Prostate gland (tissue), 2 donors: ENCODE results near the gene FERMT3. TPM values are rescaled to one million over a fixed set of nuclear protein-coding genes. Genes with fewer than 3 reads are reported as not detected.

Experiments
- DNase-seq: peaks from one replicate; pipeline ENCODE4 v3.0.0-alpha.2; 2019; ENCODE audit warnings: low spot score
- H3K27ac ChIP-seq, 2 donors: fragments of 200-600 bp; sonication (generic); 2 replicates each; pipeline ENCODE4 v1.5.1; 2017 to 2019
- H3K27me3 ChIP-seq: fragments of 200-600 bp; sonication (generic); replicated peaks from 2 replicates; pipeline ENCODE4 v1.5.1; 2019; ENCODE audit not compliant: insufficient read depth
- H3K36me3 ChIP-seq, 2 donors: fragments of 200-600 bp; sonication (generic); 1 replicate in 1 of 2; 2 replicates in 1 of 2; pipeline versions ENCODE4 v1.5.1 to v1.8.1; 2017 to 2019
- H3K4me1 ChIP-seq: fragments of 200-600 bp; sonication (generic); replicated peaks from 2 replicates; pipeline ENCODE4 v1.5.1; 2019
- H3K4me3 ChIP-seq, 2 donors: fragments of 200-600 bp; sonication (generic); 2 replicates each; pipeline ENCODE4 v1.5.1; 2017 to 2019
- H3K9me3 ChIP-seq: fragments of 200-600 bp; sonication (generic); 2 replicates; pipeline ENCODE4 v1.5.1; 2017
- POLR2A ChIP-seq: fragments of 450-650 bp; IDR thresholded peaks from one replicate; pipeline ENCODE4 v1.6.1; 2016; ENCODE audit warnings: antibody characterized with exemption, mild to moderate bottlenecking
- POLR2AphosphoS5 ChIP-seq: sonication (generic); formaldehyde crosslinking; IDR thresholded peaks from one replicate; pipeline ENCODE4 v1.6.1; 2017; ENCODE audit warnings: antibody characterized with exemption
- WGBS: methylation state at CpG from one replicate; pipeline ENCODE4 v1.1.5; 2018; 5-methylcytosine and 5-hydroxymethylcytosine counted together
- intact Hi-C: fragments of 100-400 bp; cut with DNase I; formaldehyde crosslinking; loops from one replicate; pipeline ENCODE4 v1.14.2; 2022
- total RNA-seq, 2 donors: library from RNA; depleted of rRNA; stranded (reverse); fragments of >200 nt; gene quantifications; one replicate each; pipeline ENCODE4 v1.1.0, GENCODE V29; 2016
- TF ChIP-seq, protein P1 (sequence below), 4 experiments: fragments of 200-600 bp in 2 of 4; fragments of 450-650 bp in 2 of 4; sonication (generic) in 2 of 4; IDR thresholded peaks; 1 replicate in 3 of 4; 2 replicates in 1 of 4; pipeline ENCODE4 v1.5.1; 2016 to 2019; ENCODE audit warnings: antibody characterized with exemption in 4 of 4, mild to moderate bottlenecking in 2 of 4, moderate library complexity in 2 of 4

The FERMT3 gene
- total RNA-seq, 2 donors from 2014 or later = 5.3 to 12.8 TPM

DNA sequence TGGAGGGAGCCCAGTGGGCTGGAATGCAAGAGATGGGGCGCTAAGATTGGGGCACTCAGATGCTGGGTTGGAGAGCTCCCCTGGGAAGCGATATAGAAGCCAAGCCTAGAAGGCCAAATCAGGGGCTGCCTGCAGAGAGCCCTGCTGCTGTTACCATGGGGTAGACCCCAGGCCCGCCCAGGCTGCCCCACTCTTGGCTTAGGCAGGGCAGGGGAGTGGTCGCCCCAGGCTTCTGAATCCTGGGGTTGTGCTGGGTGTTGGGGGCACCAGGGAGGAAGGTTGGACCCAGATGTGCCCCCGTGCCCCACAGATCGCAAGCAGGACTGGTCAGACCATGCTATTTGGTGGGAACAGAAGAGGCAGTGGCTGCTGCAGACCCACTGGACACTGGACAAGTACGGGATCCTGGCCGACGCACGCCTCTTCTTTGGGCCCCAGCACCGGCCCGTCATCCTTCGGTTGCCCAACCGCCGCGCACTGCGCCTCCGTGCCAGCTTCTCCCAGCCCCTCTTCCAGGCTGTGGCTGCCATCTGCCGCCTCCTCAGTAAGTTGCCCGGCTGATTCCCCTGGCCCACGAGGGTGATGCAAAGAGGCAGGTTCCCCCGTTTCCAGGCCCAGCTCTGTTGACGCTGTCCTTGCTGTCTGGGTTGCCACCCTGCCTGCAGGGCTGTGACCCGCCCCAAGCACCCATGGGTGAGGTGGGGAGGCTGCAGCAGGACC is 3.9 kb downstream of the FERMT3 start:
- Histone ChIP-seq H3K36me3 (peaks cover 0 to 5% of the 10 kb centered on the region in 2 donors), H3K27me3 (no peaks in the 10 kb centered on the region), H3K4me3 (no peak overlapping the region), H3K27ac (no peak overlapping the region), H3K4me1 (no peaks in the 10 kb centered on the region), H3K9me3 (no peaks in the 10 kb centered on the region)
- 92% methylated on average over 24 of the region's 24 CpGs for WGBS
- TF ChIP-seq POLR2AphosphoS5 (no peak), POLR2A (no peak)
- TF ChIP-seq, protein P1, sequence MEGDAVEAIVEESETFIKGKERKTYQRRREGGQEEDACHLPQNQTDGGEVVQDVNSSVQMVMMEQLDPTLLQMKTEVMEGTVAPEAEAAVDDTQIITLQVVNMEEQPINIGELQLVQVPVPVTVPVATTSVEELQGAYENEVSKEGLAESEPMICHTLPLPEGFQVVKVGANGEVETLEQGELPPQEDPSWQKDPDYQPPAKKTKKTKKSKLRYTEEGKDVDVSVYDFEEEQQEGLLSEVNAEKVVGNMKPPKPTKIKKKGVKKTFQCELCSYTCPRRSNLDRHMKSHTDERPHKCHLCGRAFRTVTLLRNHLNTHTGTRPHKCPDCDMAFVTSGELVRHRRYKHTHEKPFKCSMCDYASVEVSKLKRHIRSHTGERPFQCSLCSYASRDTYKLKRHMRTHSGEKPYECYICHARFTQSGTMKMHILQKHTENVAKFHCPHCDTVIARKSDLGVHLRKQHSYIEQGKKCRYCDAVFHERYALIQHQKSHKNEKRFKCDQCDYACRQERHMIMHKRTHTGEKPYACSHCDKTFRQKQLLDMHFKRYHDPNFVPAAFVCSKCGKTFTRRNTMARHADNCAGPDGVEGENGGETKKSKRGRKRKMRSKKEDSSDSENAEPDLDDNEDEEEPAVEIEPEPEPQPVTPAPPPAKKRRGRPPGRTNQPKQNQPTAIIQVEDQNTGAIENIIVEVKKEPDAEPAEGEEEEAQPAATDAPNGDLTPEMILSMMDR (IDR thresholded peaks at IDR 0.05) = no peak
- no peak for DNase-seq
- intact Hi-C loops = no loop called here

DNA sequence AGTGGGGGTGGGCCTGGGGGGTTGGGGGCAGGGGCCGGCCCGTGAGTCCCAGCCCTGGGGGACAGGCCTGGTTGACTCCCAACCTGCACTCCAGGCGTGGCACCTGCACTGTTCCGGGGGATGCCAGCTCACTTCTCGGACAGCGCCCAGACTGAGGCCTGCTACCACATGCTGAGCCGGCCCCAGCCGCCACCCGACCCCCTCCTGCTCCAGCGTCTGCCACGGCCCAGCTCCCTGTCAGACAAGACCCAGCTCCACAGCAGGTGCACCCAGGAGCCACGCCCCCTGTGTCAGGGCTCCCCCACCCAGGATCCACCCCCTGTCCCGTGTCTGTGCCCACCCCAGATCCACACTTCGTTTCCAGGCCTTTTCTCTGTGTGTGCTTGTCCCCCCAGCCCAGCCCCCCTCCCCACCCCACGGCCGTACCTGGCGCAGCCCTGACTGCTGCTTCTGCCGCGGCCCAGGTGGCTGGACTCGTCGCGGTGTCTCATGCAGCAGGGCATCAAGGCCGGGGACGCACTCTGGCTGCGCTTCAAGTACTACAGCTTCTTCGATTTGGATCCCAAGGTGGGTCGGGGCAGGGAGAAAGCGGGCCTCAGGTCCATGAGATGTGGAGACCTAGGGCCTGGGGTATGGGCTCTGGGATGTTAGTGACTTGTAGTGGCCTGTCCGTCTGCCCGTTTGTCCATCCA is 4.8 kb downstream of the FERMT3 start:
- intact Hi-C loops = no loop called here
- Histone ChIP-seq H3K4me3 (no peak overlapping the region), H3K4me1 (no peaks in the 10 kb centered on the region), H3K9me3 (no peaks in the 10 kb centered on the region), H3K27ac (no peak overlapping the region), H3K36me3 (peaks cover 0 to 5% of the 10 kb centered on the region in 2 donors), H3K27me3 (no peaks in the 10 kb centered on the region)
- no peak for TF ChIP-seq POLR2AphosphoS5
- TF ChIP-seq, protein P1 (IDR thresholded peaks at IDR 0.05) = no peak
- no peak for TF ChIP-seq POLR2A
- WGBS = 81% methylated on average over 28 of the region's 30 CpGs
- DNase-seq = no peak

DNA sequence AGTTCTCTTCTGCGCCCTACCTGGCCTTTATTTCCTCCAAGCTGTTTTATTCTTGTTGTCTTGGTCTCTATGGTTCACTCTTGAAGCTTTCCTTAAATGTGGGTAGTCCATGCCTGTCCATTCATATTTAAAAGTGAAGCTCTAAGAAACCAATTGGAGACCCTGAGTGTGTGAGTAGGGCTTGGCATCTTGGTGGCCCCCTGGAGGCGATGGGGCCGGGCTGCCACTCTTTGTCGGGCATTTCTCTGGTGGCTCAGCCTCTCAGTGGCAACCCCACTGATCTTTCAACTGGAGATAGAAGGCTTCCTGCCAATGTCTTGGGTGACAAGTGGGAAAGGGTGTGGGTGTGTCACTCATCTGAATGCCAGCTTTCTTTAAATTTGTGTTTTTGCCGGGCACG is 10.4 kb downstream of the FERMT3 start:
- intact Hi-C loops = no loop called here
- Histone ChIP-seq H3K36me3 (no peaks in the 10 kb centered on the region), H3K27ac (no peak overlapping the region), H3K4me3 (no peak overlapping the region), H3K27me3 (no peaks in the 10 kb centered on the region), H3K9me3 (no peaks in the 10 kb centered on the region), H3K4me1 (no peaks in the 10 kb centered on the region)
- no peak for TF ChIP-seq POLR2AphosphoS5
- TF ChIP-seq POLR2A = no peak
- TF ChIP-seq, protein P1 (IDR thresholded peaks at IDR 0.05) = no peak
- DNase-seq = no peak
- WGBS = 83% methylated on average over 6 of the region's 6 CpGs

DNA sequence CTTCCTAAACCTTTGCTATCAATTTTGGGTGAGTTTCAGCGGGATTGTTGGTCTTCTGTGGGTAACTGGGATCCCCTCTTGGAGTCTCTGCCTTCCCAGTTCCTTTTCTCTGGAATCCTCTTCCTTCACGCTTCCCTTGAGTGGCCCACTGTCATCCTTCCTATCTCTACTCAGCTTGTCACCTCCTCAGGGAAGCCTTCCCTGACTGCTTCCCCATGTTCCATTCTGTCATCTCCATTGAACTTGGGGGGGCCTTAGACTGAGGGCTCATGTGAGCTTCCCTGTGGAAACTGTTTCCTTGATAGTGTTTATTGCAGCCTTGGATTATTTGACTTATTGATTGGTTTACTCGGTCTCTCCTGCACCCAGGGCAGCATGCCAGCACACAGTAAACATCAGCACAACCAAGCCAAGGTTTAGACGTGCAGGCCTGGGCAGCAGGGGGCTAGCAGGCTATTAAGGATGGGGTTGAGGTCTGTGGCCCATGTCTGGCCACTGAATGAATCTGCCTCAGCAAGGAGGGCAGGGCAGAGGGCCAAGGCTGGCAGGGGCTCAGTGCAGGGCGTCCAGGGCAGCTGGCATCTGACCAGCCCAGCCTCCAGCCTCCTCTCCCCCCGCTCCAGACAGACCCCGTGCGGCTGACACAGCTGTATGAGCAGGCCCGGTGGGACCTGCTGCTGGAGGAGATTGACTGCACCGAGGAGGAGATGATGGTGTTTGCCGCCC is 12.3 kb downstream of the FERMT3 start:
- no peak overlapping the region for H3K27ac ChIP-seq
- TF ChIP-seq, protein P1 (IDR thresholded peaks at IDR 0.05) = no peak
- TF ChIP-seq POLR2A (no peak), POLR2AphosphoS5 (no peak)
- H3K4me3 ChIP-seq = no peak overlapping the region
- H3K4me1 ChIP-seq = no peaks in the 10 kb centered on the region
- DNase-seq = no peak
- H3K36me3 ChIP-seq = no peaks in the 10 kb centered on the region
- intact Hi-C loops = no loop called here
- no peaks in the 10 kb centered on the region for H3K9me3 ChIP-seq
- no peaks in the 10 kb centered on the region for H3K27me3 ChIP-seq
- 62% methylated on average over 8 of the region's 11 CpGs for WGBS
